ENCODE measurements around the gene AMER1.

GRCh38 chrX:64176876-64177275 lies 28.6 kb downstream of the AMER1 start:
- no peak for TF ChIP-seq POLR2A (IDR thresholded peaks at IDR 0.05)
- TF ChIP-seq CTCF (IDR thresholded peaks at IDR 0.05), result no peak
